ENCODE results near the gene CHORDC1.

DNA sequence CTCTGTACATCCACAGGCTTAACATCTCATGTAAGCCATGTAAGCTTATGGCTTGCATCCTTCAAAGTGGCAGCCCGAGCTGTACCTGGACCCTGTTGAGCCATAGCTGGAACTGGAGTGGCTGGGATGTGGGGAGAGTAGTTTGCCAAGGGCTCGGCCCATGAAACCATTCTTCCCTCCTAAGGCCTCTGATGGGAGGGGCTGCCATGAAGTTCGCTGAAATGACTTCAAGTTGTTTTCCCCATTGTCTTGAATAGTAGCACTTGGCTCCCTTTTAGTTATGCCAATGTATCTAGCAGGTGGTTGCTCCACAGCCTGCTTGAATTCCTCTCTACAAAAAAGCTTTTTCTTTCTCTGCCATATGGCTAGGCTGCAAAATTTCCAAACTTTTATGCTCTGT is 5.2 kb upstream of the CHORDC1 start:
- TF ChIP-seq, protein P1, sequence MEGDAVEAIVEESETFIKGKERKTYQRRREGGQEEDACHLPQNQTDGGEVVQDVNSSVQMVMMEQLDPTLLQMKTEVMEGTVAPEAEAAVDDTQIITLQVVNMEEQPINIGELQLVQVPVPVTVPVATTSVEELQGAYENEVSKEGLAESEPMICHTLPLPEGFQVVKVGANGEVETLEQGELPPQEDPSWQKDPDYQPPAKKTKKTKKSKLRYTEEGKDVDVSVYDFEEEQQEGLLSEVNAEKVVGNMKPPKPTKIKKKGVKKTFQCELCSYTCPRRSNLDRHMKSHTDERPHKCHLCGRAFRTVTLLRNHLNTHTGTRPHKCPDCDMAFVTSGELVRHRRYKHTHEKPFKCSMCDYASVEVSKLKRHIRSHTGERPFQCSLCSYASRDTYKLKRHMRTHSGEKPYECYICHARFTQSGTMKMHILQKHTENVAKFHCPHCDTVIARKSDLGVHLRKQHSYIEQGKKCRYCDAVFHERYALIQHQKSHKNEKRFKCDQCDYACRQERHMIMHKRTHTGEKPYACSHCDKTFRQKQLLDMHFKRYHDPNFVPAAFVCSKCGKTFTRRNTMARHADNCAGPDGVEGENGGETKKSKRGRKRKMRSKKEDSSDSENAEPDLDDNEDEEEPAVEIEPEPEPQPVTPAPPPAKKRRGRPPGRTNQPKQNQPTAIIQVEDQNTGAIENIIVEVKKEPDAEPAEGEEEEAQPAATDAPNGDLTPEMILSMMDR (IDR thresholded peaks at IDR 0.05; ENCODE audit: insufficient read depth, low read depth, low read length), result no peak
- no peak for TF ChIP-seq EZH2 (IDR thresholded peaks at IDR 0.05; ENCODE audit: insufficient read depth, low read length)
